DOHH2 (cell line): ENCODE data around the gene MYO15A.

ENCODE experiments used
- EZH2phosphoT487 ChIP-seq: fragments of 200-600 bp; sonication (generic); IDR thresholded peaks from 2 replicates; pipeline ENCODE4 v1.6.1; 2017; ENCODE audit warnings: borderline replicate concordance, mild to moderate bottlenecking, antibody characterized with exemption, low read length, moderate library complexity, mixed read lengths
- TF ChIP-seq, protein P1 (sequence below): fragments of 200-600 bp; sonication (generic); IDR thresholded peaks from one replicate; pipeline ENCODE4 v1.5.1; 2014; ENCODE audit warnings: antibody characterized with exemption, mild to moderate bottlenecking, low read depth, low read length; ENCODE audit not compliant: poor library complexity, severe bottlenecking

- TF ChIP-seq, protein P1, sequence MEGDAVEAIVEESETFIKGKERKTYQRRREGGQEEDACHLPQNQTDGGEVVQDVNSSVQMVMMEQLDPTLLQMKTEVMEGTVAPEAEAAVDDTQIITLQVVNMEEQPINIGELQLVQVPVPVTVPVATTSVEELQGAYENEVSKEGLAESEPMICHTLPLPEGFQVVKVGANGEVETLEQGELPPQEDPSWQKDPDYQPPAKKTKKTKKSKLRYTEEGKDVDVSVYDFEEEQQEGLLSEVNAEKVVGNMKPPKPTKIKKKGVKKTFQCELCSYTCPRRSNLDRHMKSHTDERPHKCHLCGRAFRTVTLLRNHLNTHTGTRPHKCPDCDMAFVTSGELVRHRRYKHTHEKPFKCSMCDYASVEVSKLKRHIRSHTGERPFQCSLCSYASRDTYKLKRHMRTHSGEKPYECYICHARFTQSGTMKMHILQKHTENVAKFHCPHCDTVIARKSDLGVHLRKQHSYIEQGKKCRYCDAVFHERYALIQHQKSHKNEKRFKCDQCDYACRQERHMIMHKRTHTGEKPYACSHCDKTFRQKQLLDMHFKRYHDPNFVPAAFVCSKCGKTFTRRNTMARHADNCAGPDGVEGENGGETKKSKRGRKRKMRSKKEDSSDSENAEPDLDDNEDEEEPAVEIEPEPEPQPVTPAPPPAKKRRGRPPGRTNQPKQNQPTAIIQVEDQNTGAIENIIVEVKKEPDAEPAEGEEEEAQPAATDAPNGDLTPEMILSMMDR, result no peak
- TF ChIP-seq EZH2phosphoT487, result no peak
Measured at GRCh38 chr17:18194804-18195203, 86.2 kb downstream of the MYO15A start.
